GM21526 (cell line): ENCODE results near the gene C14orf119.
"Not testable (repeated sequence)": the region's sequence is repeated elsewhere in the genome, so short reads cannot be mapped to it uniquely, and the experiment has no call there.

ENCODE experiments used
- ATAC-seq: cut with Tn5 transposase; IDR thresholded peaks from one replicate; pipeline ENCODE4 v1.9.1; 2021; ENCODE audit warnings: moderate library complexity; ENCODE audit not compliant: unreplicated experiment, low FRiP score

C14orf119 gene

DNA sequence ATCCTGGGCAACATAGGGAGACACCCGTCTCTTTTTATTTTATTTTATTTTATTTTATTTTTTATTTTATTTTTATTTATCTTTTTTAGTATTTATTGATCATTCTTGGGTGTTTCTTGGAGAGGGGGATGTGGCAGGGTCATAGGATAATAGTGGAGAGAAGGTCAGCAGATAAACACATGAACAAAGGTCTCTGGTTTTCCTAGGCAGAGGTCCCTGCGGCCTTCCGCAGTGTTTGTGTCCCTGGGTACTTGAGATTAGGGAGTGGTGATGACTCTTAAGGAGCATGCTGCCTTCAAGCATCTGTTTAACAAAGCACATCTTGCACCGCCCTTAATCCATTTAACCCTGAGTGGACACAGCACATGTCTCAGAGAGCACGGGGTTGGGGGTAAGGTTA lies 12.3 kb downstream of the C14orf119 start:
- not testable (repeated sequence) for ATAC-seq

GRCh38 chr14:23108169-23108568 lies 12.9 kb downstream of the C14orf119 start:
- ATAC-seq, result not testable (repeated sequence)

DNA sequence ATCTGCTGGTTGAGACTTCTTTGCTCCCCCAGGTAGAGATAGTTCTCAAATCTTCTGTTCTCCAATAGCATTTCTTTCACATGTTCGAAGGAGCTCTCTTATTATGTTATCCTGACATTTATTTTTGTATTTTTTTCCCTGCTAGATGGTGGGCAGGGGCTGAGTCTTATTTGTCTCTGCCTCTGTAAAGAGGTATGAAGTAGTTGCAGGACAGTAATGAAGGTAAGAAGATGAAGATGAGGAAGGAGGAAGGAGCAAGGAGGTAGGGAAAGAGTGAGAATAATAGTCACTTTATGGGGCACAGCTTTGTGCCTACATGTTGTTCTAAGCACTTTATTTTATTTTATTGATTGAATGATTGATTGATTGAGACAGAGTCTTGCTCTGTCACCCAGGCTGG lies 14.5 kb downstream of the C14orf119 start:
- ATAC-seq, result no peak

- no peak for ATAC-seq
These were observed 15.5 kb downstream of the C14orf119 start for GRCh38 chr14:23110579-23111365.

- no peak for ATAC-seq
These were observed 17.3 kb downstream of the C14orf119 start for GRCh38 chr14:23112359-23113178.

- ATAC-seq, result no peak
These were observed 18.3 kb downstream of the C14orf119 start for GRCh38 chr14:23113431-23114119.

DNA sequence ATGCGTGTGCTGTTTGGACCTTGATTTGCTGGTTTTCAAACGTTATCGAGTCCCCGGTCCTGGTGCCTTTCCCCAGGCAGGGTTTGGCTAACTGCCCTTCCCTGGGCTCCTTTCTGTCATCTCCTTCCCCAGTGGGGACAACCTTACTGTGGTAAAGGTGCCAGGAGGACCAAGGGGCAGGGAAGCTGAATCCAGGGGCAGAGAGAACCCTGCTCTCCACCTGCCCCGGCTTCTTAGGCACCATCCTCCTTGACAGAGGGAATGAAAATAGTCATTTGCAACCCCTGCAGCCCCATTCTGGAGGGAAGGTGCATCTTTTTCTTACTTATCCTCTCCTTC lies 18.8 kb downstream of the C14orf119 start:
- ATAC-seq, result no peak

GRCh38 chr14:23114669-23115038 lies 19.3 kb downstream of the C14orf119 start:
- no peak for ATAC-seq

GRCh38 chr14:23115039-23115731 lies 19.9 kb downstream of the C14orf119 start:
- no peak for ATAC-seq

GRCh38 chr14:23115918-23116317 lies 20.6 kb downstream of the C14orf119 start:
- no peak for ATAC-seq

DNA sequence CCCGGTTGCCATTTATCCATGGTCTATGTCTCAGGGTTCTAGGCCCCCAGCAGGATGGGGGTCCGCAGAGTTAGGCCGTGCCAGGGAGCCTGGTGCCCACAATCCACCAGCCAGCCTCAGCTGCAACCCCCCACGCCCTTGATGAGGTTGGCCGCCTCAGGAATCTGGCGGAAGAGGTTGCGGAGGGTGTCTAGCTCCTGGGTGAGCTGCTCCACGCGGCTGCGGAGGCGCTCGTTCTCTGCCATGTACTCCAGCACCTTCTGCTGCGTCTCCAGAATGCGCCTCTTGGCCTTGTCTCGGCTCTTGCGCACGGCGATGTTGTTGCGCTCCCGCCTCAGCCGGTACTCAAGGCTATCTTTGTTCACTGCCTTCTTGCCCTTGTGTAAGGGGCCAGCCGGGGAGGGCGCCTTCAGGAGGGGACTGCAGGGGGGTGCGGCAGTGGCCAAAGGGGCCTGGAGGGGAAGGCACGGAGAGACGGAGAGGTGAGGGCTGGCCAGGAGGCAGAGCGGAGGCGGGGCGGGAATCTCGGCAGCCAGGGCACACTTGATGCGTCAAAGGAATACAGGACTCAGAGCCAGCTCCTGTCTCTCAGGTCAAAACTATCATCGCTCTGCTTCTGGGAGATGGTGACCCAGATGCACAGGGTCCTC lies 22.2 kb downstream of the C14orf119 start:
- no peak for ATAC-seq

DNA sequence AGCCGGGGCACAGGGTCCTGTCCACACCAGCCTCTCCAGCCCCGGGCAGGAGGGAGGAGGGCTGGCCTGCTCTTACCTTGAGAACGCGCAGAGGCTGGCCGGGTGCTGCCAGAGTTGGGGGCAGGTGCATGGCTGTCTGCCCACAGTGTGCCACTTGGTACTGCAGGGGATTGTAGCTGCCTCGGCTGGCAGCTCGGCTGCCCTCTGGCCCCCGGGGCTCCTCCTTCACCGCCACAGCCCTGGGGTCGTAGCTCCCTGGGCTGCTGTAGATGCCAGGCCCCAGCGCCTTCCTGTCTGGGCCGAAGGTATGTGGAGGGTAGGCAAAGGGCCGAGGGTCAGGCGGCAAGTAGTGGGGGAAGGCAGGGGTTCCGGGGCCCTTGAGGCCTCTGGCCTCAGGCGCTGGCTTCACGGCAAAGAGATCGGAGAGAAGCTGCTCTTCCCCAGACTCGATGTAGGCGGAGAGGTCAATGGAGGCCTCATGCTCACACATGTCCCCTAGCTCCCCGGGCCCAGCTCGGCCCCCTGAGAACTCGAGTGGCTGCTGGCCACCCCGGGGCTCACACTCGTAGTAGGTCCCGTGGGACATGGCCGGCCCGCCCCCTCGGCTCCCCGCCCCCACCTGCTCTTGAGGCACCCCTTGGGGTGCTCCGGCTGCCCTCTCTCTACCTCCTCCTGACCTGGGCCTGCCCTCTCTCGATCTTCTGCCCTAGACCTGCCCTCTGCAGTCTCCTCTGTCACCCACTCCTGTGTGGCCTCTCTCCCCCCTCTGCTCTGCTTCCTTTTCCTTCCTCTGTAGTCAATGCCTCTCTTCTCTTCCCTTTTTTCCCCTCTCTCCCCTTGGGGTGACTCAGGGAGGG lies 23.4 kb downstream of the C14orf119 start, which contains the start of gene CEBPE:
TSS of gene CEBPE (minus strand) at position 750 of the 857 bp plus-strand sequence. CDS start at position 586, 164 bp downstream.
- ATAC-seq, result no peak

GRCh38 chr14:23119363-23120327 lies 24.3 kb downstream of the C14orf119 start:
- ATAC-seq, result no peak

GRCh38 chr14:23120541-23121251 lies 25.4 kb downstream of the C14orf119 start:
- ATAC-seq, result peak; percentile 72

- ATAC-seq, result no peak
These were observed 26.1 kb downstream of the C14orf119 start for GRCh38 chr14:23121361-23121771.

DNA sequence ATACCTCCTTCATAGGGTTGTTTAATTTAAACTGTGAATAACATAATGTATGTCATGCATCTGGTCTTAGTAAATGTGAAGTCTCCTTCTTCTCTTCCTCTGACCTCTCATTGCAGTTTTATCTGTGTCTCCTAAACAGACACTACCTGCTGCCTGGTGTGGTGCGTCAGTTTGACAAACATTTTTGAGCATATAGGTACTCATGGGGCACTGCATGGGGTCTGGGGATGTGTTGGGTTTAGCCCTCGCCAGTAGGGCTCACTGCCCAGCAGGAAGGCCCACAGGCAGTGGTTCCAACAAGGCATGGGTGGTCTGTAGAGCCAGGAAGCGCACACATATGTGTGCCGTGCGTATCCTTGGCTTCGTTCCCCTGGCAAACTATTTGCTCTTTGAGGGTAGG lies 26.8 kb downstream of the C14orf119 start:
- ATAC-seq, result no peak

GRCh38 chr14:23123419-23123818 lies 28.1 kb downstream of the C14orf119 start:
- no peak for ATAC-seq
